ENCODE data around the gene E2F8.

Gene E2F8

DNA sequence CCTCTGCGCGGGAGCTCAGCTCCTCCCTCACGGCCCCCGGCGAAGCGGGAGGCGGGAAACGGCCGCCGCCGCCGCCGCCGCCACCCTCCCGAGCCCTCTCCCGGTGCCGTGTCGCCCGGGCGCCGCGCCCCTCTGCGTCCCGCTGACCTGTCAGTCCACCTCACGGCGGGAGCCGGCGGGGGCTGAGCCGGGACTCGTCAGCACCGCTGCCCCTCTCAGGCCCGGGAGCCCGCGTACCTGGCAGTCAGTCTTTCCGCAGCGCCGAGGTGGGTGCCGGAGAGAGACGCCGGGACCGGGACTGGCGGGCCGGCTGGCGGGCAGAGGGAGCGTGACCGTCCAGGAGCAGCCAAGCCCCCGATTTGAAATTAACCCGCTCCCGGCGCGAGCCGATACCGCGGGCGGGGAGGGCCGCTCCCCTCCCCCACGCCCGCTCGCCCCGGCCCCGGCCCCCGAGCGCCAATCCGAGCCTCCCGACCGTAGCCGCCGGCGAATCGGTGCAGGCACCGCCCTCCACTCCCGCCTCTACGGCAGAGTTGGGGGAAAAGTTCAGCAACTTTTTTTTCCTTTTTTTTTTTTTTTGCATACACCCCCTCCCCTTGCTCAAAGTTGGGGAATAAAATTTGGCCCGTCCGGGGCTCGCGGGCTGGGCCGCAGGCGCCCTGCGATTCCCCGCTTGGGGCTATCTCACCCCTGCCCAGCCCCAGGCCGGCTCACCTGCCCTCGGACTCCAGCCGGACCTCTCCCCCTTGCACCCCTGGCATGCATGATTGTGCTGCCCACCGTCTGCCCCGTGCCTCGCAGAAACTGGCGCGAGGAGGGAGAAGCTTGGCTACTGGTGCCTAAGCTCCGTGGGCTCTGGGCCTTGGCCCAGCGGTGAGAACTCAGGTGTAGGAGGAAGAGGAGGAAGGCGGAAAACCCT is 774 bp upstream of the E2F8 start:
- Mint-ChIP-seq H3K9me3 (no peaks in the 10 kb centered on the region), H3K36me3 (no peaks in the 10 kb centered on the region), H3K27ac (no peak overlapping the region), H3K27me3 (peaks cover 27% of the 10 kb centered on the region), H3K4me3 (peak overlapping the region; percentile 89), H3K4me1 (peaks cover 18% of the 10 kb centered on the region)

DNA sequence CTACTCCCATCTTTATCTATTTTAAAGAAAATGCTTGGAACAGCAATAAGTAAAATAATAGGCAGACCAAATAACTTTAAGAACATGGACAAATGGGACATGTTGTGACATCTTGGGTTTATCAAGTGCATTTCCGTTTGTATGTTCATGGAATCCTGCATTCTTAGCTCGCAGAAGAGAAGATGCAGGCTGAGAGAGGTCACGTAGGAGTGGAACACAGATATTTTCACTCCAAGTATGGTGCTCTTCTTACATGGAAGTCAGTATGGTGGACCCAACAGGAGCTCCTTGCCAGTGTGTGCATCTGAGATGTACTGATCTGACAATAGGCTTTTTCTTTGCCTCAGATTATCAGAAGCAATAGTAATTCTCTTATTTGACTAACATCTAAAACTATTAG is 1.7 kb downstream of the E2F8 start:
- Mint-ChIP-seq H3K36me3 (no peaks in the 10 kb centered on the region), H3K27me3 (peaks cover 18% of the 10 kb centered on the region), H3K4me3 (peak overlapping the region; percentile 36)

DNA sequence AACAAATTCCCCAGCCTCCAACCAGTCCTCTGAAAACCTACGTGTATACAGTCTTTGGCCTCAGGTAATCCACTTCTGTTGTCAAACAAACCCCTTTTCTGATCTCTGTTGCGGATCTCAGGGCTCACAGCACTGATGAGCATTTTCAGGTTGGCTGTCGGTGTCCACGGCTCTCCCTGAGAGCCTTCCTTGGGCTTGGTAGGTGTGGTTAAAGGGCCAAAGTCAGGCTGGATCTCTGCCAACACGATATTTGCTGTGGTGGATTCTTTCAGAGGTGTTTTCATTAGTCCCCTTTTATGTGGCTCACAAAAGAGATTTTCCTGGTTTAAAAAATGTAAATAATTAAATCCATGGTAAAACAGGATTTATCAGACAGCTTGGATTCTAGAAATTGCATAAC is 2.9 kb downstream of the E2F8 start:
- Mint-ChIP-seq H3K4me1 (peaks cover 18% of the 10 kb centered on the region), H3K9me3 (no peaks in the 10 kb centered on the region), H3K36me3 (no peaks in the 10 kb centered on the region), H3K4me3 (no peak overlapping the region), H3K27ac (no peak overlapping the region), H3K27me3 (peaks cover 10% of the 10 kb centered on the region)

More for the DNA sequence above, 1.7 kb downstream of the E2F8 start:
- Mint-ChIP-seq H3K27ac (no peak overlapping the region), H3K9me3 (no peaks in the 10 kb centered on the region), H3K4me1 (peaks cover 18% of the 10 kb centered on the region)

DNA sequence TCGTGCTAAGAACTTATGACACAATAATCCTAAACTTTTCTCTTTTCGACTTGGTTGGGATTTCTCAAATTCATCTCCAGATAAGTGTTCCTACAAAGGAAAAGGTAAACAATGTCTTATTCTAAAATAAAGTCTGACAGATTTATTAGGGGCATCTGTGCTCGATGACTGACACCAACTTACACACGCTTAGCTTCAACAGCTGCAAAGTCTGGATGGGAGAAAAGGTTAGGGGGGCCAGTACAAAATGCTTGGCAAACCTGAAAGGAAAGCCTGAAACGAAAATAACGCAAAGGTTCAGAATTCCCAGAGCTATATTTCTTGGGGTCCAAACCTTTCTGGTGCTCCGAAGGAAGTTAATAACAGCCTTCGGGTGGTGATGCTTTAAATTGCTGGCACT is 3.4 kb downstream of the E2F8 start:
- Mint-ChIP-seq H3K27me3 (peaks cover 7% of the 10 kb centered on the region), H3K36me3 (no peaks in the 10 kb centered on the region), H3K4me3 (no peak overlapping the region), H3K4me1 (peaks cover 14% of the 10 kb centered on the region), H3K9me3 (no peaks in the 10 kb centered on the region), H3K27ac (no peak overlapping the region)

DNA sequence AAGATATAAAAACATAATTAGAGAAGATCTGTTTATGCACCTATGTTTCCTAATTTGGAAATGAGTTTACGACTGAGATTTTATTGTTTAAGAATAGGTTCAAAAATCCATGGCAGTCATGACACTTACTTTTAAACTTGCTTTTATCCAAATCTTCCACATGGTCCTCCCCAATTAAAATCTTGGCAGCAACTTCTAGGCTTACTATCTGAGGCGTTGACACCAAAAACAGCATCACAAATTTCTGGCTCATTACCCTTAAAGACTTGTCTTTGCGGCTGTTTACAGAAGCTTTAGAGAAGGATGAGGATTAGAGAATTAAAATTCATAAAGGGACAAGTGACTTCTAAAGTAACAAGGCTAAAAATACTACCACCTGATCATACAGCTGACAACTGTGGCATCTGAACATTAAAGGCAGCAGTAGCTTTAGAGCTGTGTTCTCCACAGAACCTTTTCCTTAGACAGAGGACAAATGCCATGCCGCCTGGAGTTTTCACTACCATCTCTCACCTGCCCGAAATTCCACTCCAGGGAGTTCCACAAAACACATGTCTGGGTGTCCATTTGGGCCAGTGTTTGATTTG is 6.4 kb downstream of the E2F8 start:
- no peaks in the 10 kb centered on the region for H3K4me1 Mint-ChIP-seq
- no peak overlapping the region for H3K4me3 Mint-ChIP-seq
- H3K27me3 Mint-ChIP-seq, result peaks cover 1% of the 10 kb centered on the region
- H3K36me3 Mint-ChIP-seq, result no peaks in the 10 kb centered on the region
- H3K27ac Mint-ChIP-seq, result no peak overlapping the region
- no peaks in the 10 kb centered on the region for H3K9me3 Mint-ChIP-seq

DNA sequence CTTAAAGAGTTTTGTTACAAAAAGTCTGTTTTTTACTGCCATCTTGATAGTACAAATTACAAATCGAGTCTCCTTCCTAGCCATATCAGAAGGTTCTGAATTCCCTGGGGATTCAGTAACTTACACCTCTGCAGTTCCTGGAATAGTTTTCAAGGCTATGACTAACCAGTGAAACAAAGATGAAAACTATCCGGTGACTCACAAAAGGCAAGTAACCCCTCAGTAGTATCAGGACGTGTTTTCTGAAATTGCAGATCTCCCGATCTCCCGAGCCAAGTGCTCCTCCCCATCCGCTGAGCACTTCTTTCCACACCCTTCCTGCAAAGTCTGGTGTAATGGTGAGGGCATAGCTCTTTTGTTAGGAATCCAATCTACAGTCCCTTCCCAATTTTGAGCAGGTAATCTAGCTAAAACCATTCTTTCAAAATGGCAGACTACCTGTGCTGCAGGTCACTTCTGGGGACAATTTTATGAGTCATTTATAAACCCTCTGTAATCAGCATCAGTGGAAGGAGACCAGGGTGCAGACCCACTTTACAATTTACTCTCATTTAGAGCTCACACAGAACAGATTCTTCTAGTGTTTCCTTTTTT is 7.7 kb downstream of the E2F8 start:
- Mint-ChIP-seq H3K36me3 (no peaks in the 10 kb centered on the region), H3K9me3 (no peaks in the 10 kb centered on the region), H3K27me3 (no peaks in the 10 kb centered on the region), H3K4me3 (no peak overlapping the region), H3K4me1 (no peaks in the 10 kb centered on the region), H3K27ac (no peak overlapping the region)

DNA sequence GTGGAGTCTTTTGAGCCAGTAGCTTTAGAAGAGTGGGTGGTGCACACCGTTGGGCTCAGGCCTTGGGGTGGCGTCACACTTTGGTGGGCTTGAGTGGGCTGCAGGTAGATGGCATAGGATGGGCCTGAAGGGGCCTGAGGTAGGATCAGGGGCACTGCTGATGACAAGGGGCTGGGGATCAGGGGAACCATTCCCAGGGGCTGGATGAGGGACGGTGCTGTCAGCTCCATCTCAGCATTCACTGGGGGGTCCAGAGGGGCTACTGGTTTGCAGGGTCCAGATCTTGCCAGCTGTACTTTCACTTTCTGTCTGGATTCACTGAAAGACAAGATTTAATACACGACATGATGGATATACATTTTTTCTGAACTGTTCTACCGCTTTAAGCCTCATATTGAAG is 11.1 kb downstream of the E2F8 start:
- H3K27ac Mint-ChIP-seq, result no peak overlapping the region
- H3K9me3 Mint-ChIP-seq, result no peaks in the 10 kb centered on the region
- H3K27me3 Mint-ChIP-seq, result no peaks in the 10 kb centered on the region
- H3K4me1 Mint-ChIP-seq, result no peaks in the 10 kb centered on the region
- H3K36me3 Mint-ChIP-seq, result no peaks in the 10 kb centered on the region
- no peak overlapping the region for H3K4me3 Mint-ChIP-seq

DNA sequence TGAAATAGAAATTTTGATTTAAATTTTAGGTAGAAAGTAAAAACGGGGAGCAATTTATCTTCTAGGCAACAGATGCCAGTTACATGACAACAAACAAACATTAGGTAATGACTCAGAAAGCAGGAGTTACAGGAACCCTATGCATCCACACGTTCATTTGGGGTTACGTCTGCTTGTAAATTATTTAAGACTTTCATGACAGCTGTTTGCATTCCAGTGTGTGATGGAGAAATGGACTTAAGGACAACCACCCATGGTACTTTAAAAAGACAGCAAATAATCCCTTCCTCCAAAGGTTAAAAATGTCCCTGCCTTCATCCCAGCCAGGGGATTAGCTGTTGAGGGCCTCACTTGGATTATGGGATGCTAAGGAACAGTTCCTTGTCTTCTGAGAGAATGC is 11.8 kb downstream of the E2F8 start:
- Mint-ChIP-seq H3K9me3 (no peaks in the 10 kb centered on the region), H3K27ac (no peak overlapping the region), H3K27me3 (no peaks in the 10 kb centered on the region), H3K36me3 (no peaks in the 10 kb centered on the region), H3K4me1 (no peaks in the 10 kb centered on the region), H3K4me3 (no peak overlapping the region)

DNA sequence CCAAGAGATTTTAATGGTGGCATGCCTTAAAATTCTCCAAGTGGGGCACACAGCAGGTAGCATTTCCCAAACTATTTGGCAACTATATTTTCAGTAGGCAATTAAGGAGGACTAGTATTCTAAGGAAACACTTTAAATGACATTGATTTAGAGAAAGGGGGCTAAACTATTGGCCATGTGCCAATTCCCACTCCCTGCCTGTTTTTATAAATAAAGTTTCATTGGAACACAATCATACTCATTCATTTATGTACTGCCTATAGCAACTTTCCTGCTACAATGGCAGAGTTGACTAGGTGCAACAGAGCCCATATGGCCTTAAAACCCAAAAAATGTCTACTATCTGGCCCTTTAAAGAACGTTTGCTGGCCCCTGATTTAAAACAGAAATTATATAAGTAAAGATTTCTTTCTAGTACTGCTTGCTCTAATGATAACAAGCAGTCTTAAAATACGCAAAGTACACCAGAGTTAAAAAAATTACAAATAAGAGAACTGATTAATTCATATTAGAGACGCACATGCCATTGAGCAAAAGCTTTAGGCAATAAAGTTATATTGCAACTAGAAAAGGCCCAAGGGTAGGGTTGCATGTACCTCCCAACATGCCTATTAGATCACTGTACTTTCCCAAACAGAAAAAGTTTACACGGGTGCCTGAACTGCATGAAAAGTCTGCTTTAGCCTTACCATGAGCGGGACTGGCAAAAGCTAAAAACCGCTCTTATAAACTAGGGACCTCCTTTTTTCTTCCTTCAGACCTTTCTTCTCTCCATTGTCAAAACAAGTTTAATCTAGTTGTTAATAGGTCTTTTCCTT is 14.2 kb downstream of the E2F8 start:
- H3K36me3 Mint-ChIP-seq, result no peaks in the 10 kb centered on the region
- H3K4me1 Mint-ChIP-seq, result no peaks in the 10 kb centered on the region

DNA sequence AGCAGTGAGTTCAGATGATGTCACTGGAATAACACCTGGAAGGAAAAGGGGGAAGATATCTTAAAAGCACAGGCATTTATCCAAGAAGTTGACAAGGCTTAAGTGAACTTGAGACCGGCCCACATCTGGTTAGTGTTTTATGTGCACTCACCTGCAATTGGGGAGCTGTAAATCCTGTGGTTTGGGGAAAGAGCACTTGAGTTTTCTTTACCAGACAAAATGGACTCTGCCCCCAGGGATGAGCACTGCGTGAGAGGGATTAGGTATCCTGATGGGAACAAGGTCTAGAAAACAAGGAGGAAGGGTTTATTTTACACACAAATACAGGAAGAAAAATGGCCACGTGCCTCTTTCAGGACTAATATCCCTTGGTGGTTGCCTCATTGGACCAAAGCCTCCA is 15.2 kb downstream of the E2F8 start:
- H3K36me3 Mint-ChIP-seq, result no peaks in the 10 kb centered on the region
- H3K9me3 Mint-ChIP-seq, result no peaks in the 10 kb centered on the region

More for the DNA sequence above, 14.2 kb downstream of the E2F8 start:
- H3K4me3 Mint-ChIP-seq, result no peak overlapping the region
- no peaks in the 10 kb centered on the region for H3K27me3 Mint-ChIP-seq
- no peaks in the 10 kb centered on the region for H3K9me3 Mint-ChIP-seq
- no peak overlapping the region for H3K27ac Mint-ChIP-seq

DNA sequence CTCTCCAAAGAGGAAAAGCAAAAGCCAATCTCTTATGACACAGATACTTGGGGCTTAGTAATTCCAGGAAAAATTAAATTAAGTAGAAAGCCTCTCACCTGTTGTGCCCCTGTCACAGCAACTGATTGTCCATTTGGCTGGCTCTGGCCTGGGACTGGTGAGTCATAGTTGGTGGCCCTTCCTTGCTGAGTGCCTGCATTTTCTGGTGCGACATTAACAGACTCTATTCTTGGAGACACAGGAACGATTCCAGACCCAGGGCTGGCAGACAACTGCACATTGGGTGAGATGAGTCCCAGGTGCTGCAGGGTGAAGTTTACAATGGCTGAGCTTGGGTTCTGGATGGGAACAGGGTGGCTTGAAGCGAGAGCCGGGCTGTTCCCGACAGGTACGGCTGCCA is 15.6 kb downstream of the E2F8 start:
- Mint-ChIP-seq H3K27me3 (no peaks in the 10 kb centered on the region), H3K4me3 (no peak overlapping the region), H3K9me3 (no peaks in the 10 kb centered on the region), H3K4me1 (no peaks in the 10 kb centered on the region), H3K36me3 (no peaks in the 10 kb centered on the region), H3K27ac (no peak overlapping the region)

More for the DNA sequence above, 15.2 kb downstream of the E2F8 start:
- Mint-ChIP-seq H3K4me3 (no peak overlapping the region), H3K4me1 (no peaks in the 10 kb centered on the region), H3K27ac (no peak overlapping the region), H3K27me3 (no peaks in the 10 kb centered on the region)

DNA sequence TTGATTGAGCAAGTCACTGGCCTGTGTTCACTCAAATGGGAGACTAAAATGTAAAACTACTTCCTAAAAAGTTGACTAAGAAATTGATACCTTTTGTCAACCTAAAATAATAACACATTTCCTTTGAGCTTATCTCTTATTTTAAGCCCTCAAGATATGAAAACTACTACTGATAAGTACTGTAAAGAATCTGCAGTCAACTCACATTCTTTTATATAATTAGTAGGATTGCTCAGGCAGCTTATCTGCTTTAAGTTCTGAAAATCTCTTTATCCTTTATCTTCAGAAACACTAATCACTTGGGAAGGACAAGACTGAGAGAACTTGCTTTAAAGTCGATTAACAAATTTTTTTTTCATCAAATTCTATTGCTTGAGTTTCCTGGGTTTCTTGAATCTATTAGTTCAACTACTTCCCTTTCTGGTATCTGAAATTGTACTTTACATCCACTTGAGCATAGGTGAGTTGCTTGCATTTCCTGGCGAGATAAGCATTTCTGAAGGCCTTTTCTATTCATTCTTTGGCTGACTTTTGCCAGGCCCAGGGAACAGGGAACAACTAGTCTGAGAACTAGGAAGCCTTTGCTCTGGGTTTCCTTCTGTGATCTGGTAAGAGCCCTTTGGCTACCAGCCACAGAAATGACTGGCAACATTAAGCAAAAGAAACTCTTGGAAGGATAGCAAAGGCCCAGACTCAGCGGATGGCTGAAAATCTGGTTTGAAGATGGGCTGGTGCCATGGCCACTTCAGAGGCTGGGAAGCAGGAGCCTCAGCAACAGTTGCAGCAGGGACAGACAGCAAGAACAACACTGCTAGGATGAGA is 19.6 kb downstream of the E2F8 start:
- Mint-ChIP-seq H3K4me3 (no peak overlapping the region), H3K27ac (no peak overlapping the region), H3K4me1 (no peaks in the 10 kb centered on the region), H3K27me3 (no peaks in the 10 kb centered on the region), H3K36me3 (no peaks in the 10 kb centered on the region), H3K9me3 (no peaks in the 10 kb centered on the region)

DNA sequence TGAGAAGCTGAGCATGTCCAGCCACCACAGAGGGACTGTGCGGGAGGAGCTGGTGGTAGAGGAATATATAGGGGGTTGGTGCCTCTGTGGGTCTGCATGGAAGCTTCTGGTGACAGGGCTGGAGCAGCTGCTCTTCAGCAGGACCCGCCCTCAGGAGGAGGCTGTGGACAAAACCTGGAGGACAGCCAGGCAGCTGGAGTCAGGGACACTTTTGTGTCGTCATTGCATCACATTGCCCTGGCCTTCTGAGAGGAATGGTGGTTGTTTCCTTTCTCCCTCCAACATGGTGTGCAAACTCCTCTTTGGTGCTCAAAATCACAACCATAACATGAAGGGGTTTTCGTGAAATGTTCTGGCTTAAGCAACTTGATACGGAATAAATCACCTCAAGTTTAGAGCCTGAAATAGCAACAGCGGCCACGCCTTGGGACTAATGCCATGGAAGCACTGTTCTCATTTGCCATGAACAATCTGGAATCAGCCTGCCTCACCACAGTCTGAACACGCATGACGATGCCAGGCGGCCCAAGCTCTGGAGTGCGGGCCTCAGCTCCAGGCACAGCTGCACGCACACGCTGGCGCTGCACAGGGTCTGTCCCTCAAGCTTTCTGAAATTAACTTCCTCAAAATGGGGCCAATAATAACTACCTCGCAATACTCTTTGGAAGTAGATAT is 21.8 kb downstream of the E2F8 start:
- H3K9me3 Mint-ChIP-seq, result no peaks in the 10 kb centered on the region
- peaks cover 8% of the 10 kb centered on the region for H3K27me3 Mint-ChIP-seq
- no peaks in the 10 kb centered on the region for H3K4me1 Mint-ChIP-seq
- no peak overlapping the region for H3K4me3 Mint-ChIP-seq
- no peak overlapping the region for H3K27ac Mint-ChIP-seq
- no peaks in the 10 kb centered on the region for H3K36me3 Mint-ChIP-seq

DNA sequence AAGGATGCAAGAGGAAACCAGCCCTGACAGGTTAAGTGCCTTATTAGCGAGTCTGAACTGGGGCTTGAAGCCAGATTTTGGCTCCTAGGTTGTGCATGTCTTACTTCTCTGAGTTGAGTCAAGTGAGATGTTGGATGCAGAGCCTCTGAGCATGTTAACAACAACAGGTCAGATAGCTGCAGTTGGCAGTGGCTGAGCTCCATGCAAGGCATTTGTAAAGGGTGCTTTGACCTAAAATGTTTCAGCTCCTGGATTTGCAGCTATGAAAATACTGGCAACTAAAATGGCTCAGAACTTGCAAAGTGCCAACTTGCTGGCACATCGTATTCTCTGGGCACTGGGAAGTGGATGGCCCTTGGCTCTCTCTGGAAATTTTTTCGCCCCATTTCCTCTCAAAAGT is 22.5 kb downstream of the E2F8 start:
- Mint-ChIP-seq H3K9me3 (no peaks in the 10 kb centered on the region), H3K27ac (no peak overlapping the region), H3K4me1 (no peaks in the 10 kb centered on the region), H3K4me3 (no peak overlapping the region), H3K36me3 (no peaks in the 10 kb centered on the region), H3K27me3 (peaks cover 9% of the 10 kb centered on the region)
